ENCODE data around the gene RMND5B. TPM values are rescaled to one million over a fixed set of nuclear protein-coding genes. Genes with fewer than 3 reads are reported as not detected.

RMND5B gene
- total RNA-seq, 1 donor from 2014 or later, result 41.6 TPM

GRCh38 chr5:178113141-178113787 lies 17.6 kb upstream of the RMND5B start, which contains the start of gene N4BP3:
TSS of gene N4BP3 (plus strand) at chr5:178113532. CDS start at chr5:178119584, 6,052 bp downstream.
- intact Hi-C loops (cut with micrococcal nuclease), result no loop called here
- DNase-seq, result peak; percentile 64
- peak; percentile 67 for ATAC-seq

- DNase-seq (no peak), ATAC-seq (peak; percentile 31)
- intact Hi-C loops (cut with micrococcal nuclease), result no loop called here
Measured at GRCh38 chr5:178113841-178114324, 16.9 kb upstream of the RMND5B start.

GRCh38 chr5:178114325-178115135 lies 16.3 kb upstream of the RMND5B start:
- peak; percentile 27 for ATAC-seq
- intact Hi-C loops (cut with micrococcal nuclease), result no loop called here

GRCh38 chr5:178115136-178115813 lies 15.5 kb upstream of the RMND5B start:
- intact Hi-C loops (cut with micrococcal nuclease), result no loop called here
- no peak for DNase-seq
- ATAC-seq, result no peak

More at GRCh38 chr5:178114325-178115135, 16.3 kb upstream of the RMND5B start:
- DNase-seq, result no peak

- DNase-seq (no peak), ATAC-seq (no peak)
- intact Hi-C loops (cut with micrococcal nuclease), result no loop called here
Measured at GRCh38 chr5:178115814-178116142, 15.0 kb upstream of the RMND5B start.

- no peak for ATAC-seq
- intact Hi-C loops (cut with micrococcal nuclease), result no loop called here
- DNase-seq, result peak; percentile 35
Measured at GRCh38 chr5:178116143-178116885, 14.5 kb upstream of the RMND5B start.

- ATAC-seq, result peak; percentile 2
- intact Hi-C loops (cut with micrococcal nuclease), result no loop called here
- peak; percentile 42 for DNase-seq
Measured at GRCh38 chr5:178117923-178118701, 12.7 kb upstream of the RMND5B start.

- intact Hi-C loops (cut with micrococcal nuclease), result no loop called here
- no peak for DNase-seq
- no peak for ATAC-seq
Measured at GRCh38 chr5:178119915-178120606, 10.8 kb upstream of the RMND5B start.

- ATAC-seq, result peak; percentile 83
- intact Hi-C loops (cut with micrococcal nuclease), result no loop called here
- peak; percentile 93 for DNase-seq
Measured at GRCh38 chr5:178120607-178121357, 10.0 kb upstream of the RMND5B start.

- ATAC-seq (peak; percentile 70), DNase-seq (peak; percentile 78)
- intact Hi-C loops (cut with micrococcal nuclease), result no loop called here
Measured at GRCh38 chr5:178121391-178122276, 9.2 kb upstream of the RMND5B start.

- no peak for DNase-seq
- intact Hi-C loops (cut with micrococcal nuclease), result no loop called here
- ATAC-seq, result no peak
Measured at GRCh38 chr5:178122346-178122745, 8.5 kb upstream of the RMND5B start.

- ATAC-seq (no peak), DNase-seq (no peak)
- intact Hi-C loops (cut with micrococcal nuclease), result no loop called here
Measured at GRCh38 chr5:178123094-178123965, 7.5 kb upstream of the RMND5B start.

GRCh38 chr5:178123966-178124925 lies 6.6 kb upstream of the RMND5B start:
- intact Hi-C loops (cut with micrococcal nuclease), result no loop called here

GRCh38 chr5:178125253-178125906 lies 5.4 kb upstream of the RMND5B start:
- intact Hi-C loops (cut with micrococcal nuclease), result no loop called here
- ATAC-seq, result peak; percentile 22
- no peak for DNase-seq

More at GRCh38 chr5:178123966-178124925, 6.6 kb upstream of the RMND5B start:
- DNase-seq (peak; percentile 20), ATAC-seq (no peak)
